Hair follicular keratinocyte (primary cell): Measurements from ENCODE around the gene SUSD5. TPM values are rescaled to one million over a fixed set of nuclear protein-coding genes. Genes with fewer than 3 reads are reported as not detected.

ENCODE experiments used
- total RNA-seq: library from RNA; depleted of rRNA; stranded (reverse); fragments of >200 nt; gene quantifications from 2 replicates; pipeline ENCODE4 v1.2.3, GENCODE V29; 2015

The SUSD5 gene
- total RNA-seq = under 0.01 TPM in 1 of 2 replicates, not detected in the other

DNA sequence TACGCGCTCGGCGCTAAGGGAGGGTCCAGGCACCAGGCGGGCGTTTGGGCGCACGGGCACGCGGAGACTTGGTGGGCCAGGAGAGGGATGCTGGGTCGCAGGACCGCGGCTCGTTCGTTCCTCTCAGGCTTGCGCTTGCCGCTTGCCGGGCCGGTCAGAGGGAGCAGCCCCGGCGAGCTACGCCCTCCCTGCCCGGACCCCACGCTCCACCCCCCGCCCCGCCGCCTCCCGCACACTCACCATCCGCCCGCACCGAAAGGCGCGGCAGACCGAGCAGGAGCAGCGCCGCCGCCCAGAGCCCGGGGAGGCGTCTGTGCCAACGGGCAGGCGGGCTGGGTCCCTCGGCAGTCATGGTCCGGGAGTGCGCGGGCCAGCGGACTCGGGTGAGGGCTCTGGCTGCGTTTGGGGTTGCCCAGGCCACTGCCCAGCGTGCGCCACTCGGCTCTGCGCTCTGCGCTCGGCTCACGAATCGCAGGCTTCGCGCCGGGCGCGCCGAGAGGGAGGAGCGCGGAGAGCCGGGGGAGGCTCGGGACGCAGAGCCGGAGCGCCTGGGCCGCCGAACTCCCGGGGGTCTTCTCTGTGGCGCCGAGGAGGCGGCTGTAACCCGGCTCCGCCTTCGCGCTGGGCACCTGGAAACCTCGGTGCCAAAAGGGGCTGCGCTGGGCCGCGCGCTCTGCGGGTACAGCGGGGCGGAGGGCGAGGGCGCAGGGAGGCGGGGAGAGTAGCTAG is at the start of gene SUSD5:
Gene SUSD5, minus strand, starts transcription at position 365 of the 729 bp plus-strand sequence. Its CDS starts 13 bp downstream, at position 352.

DNA sequence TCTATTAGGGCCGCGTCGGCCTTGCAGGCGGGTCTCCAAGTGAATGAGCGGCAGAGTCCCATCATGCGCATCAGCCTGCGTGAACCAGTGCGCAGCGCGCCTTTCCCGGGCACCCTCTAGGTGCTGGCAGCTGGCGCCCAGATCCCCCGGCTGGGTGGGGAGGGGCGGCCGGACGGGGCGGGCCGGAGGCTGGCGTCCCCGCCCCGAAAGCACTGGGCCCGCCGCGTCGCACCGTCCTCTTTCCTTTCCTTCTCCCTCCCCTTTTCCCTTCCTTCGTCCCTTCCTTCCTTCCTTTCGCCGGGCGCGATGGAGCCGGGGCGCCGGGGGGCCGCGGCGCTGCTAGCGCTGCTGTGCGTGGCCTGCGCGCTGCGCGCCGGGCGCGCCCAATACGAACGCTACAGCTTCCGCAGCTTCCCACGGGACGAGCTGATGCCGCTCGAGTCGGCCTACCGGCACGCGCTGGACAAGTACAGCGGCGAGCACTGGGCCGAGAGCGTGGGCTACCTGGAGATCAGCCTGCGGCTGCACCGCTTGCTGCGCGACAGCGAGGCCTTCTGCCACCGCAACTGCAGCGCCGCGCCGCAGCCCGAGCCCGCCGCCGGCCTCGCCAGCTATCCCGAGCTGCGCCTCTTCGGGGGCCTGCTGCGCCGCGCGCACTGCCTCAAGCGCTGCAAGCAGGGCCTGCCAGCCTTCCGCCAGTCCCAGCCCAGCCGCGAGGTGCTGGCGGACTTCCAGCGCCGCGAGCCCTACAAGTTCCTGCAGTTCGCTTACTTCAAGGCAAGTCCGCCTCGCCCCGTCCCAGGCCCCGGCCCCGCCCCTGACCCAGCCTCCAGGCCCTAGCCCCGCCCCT is 104.6 kb downstream of the SUSD5 start, which contains the start of gene CRTAP:
Gene CRTAP, plus strand, starts transcription at position 243 of the 850 bp plus-strand sequence. Its CDS starts 64 bp downstream, at position 307.

Other genes starting within 250 kb of the SUSD5 start
- 59.1 and 77.3 TPM in 2 replicates for gene GLB1, start 121.7 kb downstream of the SUSD5 start, total RNA-seq
- gene TMPPE, start 121.7 kb downstream of the SUSD5 start, total RNA-seq = 2.2 and 2.8 TPM in 2 replicates
- 150 and 237 TPM in 2 replicates for gene CRTAP, start 104.8 kb downstream of the SUSD5 start, total RNA-seq
- 12.8 and 19.5 TPM in 2 replicates for gene FBXL2, start 58.6 kb upstream of the SUSD5 start, total RNA-seq
- 41.7 and 46.1 TPM in 2 replicates for gene UBP1, start 221.6 kb upstream of the SUSD5 start, total RNA-seq